ENCODE data around the gene FYB1. TPM values are rescaled to one million over a fixed set of nuclear protein-coding genes. Genes with fewer than 3 reads are reported as not detected.

FYB1 gene
- total RNA-seq, 1 experiment from 2014 or later, result 0.42 TPM

DNA sequence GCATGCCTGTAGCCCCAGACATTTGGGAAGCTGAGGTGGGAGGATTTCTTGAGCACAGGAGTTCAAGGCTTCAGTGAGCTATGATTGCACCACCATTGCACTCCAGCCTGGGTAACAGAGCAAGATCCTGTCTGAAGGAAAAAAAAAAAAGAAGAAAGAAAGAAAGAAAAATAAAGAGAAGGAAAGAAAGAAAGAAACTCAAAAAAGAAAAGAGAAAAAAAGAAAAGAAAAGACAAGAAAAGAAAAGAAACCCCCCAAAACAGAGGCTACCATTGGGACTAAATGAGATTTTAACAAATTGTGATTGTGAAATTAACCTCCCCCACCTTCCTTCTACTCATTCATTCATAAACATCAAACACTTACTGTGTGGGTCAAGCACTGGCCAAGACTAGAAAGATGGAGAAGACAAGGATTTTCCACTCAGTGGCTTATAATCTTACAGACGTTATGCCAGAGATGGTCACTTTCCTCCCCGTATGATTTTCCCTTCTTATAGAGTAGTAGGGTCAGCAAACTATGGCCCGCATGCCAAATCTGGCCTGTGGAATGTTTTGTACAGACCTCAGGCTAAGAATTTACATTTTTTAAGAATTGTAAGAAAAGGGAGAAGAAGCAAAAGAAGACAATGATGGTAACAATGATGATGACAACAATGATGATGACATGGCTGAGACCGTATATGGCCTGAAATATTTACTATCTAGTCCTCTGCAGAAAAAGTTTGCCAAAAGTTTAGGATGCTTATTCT lies 1.1 kb upstream of the FYB1 start:
- Histone ChIP-seq H3K27me3 (ENCODE audit: insufficient read depth, low read length) (no peaks in the 10 kb centered on the region), H3K9me3 (ENCODE audit: control insufficient read depth in 1 of 2, insufficient read depth in 1 of 2, low read depth in 1 of 2, low read length in 2 of 2) (no peaks in the 10 kb centered on the region), H2AFZ (ENCODE audit: low read depth, low read length, poor library complexity, severe bottlenecking) (no peak overlapping the region), H3K36me3 (ENCODE audit: control insufficient read depth in 1 of 2, insufficient read depth in 2 of 2, low read length in 2 of 2) (no peaks in the 10 kb centered on the region), H3K79me2 (ENCODE audit: insufficient read depth, low read length) (no peaks in the 10 kb centered on the region), H3K9me2 (ENCODE audit: insufficient read depth) (no peaks in the 10 kb centered on the region), H3K9ac (ENCODE audit: low read length) (no peak overlapping the region), H3K4me1 (ENCODE audit: control insufficient read depth in 1 of 2, insufficient read depth in 2 of 2, low read length in 2 of 2) (no peaks in the 10 kb centered on the region), H3K4me2 (ENCODE audit: low read length) (no peak overlapping the region), H3K4me3 (replicated peaks in 1 of 2; ENCODE audit: low read depth in 1 of 2, low read length in 2 of 2) (no peak overlapping the region), H3K27ac (ENCODE audit: low read depth, low read length) (no peak overlapping the region), H4K20me1 (ENCODE audit: insufficient read depth) (no peaks in the 10 kb centered on the region)
- ATAC-seq (no peak), DNase-seq (ENCODE audit: low read depth, low spot score) (no peak)
- RAD21 ChIA-PET (ENCODE audit: low non-redundant PET in 1 of 2, low total read pairs in 2 of 2, uncharacterized antibody in 2 of 2, unreplicated experiment in 2 of 2), result no interaction called here
- intact Hi-C loops (cut with micrococcal nuclease), result no loop called here
- POLR2A ChIA-PET, result no interaction called here
- CTCF ChIA-PET, result no interaction called here
- no TSS peak for BruUV-seq (replicated peaks)
- TF ChIP-seq, protein P1, sequence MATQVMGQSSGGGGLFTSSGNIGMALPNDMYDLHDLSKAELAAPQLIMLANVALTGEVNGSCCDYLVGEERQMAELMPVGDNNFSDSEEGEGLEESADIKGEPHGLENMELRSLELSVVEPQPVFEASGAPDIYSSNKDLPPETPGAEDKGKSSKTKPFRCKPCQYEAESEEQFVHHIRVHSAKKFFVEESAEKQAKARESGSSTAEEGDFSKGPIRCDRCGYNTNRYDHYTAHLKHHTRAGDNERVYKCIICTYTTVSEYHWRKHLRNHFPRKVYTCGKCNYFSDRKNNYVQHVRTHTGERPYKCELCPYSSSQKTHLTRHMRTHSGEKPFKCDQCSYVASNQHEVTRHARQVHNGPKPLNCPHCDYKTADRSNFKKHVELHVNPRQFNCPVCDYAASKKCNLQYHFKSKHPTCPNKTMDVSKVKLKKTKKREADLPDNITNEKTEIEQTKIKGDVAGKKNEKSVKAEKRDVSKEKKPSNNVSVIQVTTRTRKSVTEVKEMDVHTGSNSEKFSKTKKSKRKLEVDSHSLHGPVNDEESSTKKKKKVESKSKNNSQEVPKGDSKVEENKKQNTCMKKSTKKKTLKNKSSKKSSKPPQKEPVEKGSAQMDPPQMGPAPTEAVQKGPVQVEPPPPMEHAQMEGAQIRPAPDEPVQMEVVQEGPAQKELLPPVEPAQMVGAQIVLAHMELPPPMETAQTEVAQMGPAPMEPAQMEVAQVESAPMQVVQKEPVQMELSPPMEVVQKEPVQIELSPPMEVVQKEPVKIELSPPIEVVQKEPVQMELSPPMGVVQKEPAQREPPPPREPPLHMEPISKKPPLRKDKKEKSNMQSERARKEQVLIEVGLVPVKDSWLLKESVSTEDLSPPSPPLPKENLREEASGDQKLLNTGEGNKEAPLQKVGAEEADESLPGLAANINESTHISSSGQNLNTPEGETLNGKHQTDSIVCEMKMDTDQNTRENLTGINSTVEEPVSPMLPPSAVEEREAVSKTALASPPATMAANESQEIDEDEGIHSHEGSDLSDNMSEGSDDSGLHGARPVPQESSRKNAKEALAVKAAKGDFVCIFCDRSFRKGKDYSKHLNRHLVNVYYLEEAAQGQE (IDR thresholded peaks at IDR 0.05; ENCODE audit: low read depth), result no peak
- TF ChIP-seq EGR1 (IDR thresholded peaks at IDR 0.05; ENCODE audit: low read depth) (no peak), SIN3A (IDR thresholded peaks at IDR 0.05; ENCODE audit: low read depth) (no peak), YY1 (IDR thresholded peaks at IDR 0.05; ENCODE audit: extremely low read depth, insufficient replicate concordance, low read depth, low read length) (no peak)

Data from HCT116 (cell line).